HG03103 (cell line): Measurements from ENCODE around the gene POU6F2.
"Not testable (repeated sequence)": the region's sequence is repeated elsewhere in the genome, so short reads cannot be mapped to it uniquely, and the experiment has no call there.

Experiments used
- ATAC-seq: cut with Tn5 transposase; IDR thresholded peaks from one replicate; pipeline ENCODE4 v1.9.1; 2021; ENCODE audit warnings: low read depth; ENCODE audit not compliant: unreplicated experiment

The POU6F2 gene

DNA sequence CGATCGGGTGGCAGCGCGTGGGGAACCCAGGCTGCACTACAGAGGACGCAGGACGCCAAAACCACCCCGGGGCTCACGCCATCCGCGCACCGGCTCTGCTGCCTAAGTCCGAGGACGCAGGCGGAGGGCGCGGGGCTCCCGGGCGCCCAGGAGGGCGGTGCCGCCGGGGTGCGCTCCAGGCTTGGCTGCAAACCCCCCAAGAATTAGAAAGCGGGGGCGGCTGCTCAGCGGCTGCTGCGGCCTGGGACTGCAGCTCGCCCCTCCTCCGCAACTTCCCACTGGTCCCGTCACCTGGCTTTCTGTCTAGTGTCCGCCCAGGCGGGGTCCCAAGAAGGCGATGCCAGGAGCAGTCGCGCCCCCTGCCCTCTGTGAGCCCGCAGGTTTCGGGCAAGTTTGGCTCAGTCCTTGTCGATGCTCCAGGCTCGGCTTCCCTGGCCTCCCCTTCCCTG is 1.7 kb upstream of the POU6F2 start:
- no peak for ATAC-seq

DNA sequence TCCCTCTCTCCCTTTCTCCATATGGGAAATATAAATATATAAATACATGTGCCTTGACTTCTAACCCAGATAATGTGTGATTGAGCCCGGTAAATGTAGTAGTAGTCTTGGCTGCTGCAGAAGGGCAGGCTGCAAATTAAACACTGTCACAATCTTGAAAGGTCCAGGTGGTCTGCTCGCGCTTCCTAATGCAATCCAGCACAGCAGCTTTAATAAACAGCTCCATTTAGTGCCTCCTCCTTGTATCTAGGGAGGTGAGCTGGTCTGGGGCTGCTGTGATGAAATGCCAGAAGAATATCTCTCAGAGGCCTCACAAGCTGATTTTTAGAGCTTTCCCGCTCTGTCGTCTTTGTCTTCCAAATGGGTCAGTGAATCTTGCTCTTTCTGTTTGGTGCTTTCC is 782 bp downstream of the POU6F2 start:
- ATAC-seq = no peak

DNA sequence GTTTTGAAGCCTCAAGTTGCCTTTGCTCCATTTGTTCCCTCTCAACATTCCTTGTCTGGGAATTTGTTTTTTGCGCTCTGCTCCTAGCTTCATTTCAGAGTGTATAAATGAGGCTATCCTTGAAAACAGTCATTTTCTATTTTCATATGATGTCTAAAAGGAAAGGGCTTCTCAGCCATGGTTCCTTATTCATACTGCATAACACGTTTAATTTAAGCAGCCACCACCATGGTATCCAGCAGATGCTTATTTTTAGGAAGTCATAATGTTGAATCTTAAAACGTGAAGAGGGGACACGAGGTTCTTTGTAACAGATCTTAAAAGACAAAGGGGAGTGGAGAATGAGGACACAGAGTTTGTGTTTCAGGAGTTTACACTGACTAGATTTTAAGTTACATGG is 14.5 kb downstream of the POU6F2 start:
- no peak for ATAC-seq

DNA sequence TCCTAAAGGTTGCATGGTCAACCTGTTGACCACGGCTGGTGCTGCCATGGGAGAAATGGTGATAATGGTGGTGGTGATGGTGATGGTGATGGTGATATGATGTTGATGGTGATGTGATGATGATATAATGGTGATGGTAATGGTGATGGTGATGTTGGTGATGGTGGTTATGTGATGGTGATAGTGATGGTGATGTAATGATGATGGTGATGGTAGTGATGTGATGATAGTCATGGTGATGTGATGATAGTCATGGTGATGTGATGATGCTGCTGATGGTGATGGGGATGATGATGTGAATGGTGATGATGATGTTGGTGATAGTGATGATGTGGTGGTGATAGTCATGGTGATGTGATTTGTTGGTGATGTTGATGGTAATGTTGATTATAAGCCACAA is 23.9 kb downstream of the POU6F2 start:
- no peak for ATAC-seq

DNA sequence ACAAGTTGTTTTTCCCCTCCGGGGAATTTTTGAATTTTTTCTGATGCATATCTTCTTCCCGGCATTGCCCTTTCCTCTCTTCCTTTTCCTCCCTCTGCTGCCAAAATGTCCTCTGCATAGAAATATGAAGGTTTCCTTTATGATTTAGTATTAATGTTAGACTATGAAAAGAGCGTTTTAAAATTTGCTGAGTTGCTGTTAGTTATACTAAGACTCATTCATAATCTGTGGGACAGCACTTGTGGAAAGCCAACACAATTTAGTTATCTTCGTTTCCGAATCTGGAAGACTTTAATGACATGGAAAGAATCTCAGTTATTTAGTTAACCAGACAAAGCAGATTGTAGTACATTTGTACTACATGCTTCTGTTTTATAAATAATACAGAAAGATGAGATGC is 25.0 kb downstream of the POU6F2 start:
- no peak for ATAC-seq

DNA sequence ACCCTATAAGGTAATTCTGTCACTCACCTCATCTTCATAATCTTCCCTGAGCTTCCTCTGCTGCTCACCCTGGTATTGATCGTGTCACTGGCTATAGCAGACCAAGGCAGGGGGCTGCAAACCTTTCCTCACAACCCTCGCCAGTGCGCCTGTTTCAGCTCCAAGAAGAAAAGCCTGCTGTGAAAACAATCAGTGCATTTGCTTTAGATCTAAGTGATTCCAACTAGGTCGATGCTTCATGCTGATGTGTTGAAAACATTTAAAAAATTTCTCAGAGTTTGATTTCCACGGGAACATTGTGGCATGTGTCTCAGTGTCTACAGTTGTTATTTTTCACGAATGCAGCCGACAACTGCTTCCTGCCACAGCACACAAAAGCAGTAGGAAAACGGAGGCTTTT is 27.3 kb downstream of the POU6F2 start:
- no peak for ATAC-seq

DNA sequence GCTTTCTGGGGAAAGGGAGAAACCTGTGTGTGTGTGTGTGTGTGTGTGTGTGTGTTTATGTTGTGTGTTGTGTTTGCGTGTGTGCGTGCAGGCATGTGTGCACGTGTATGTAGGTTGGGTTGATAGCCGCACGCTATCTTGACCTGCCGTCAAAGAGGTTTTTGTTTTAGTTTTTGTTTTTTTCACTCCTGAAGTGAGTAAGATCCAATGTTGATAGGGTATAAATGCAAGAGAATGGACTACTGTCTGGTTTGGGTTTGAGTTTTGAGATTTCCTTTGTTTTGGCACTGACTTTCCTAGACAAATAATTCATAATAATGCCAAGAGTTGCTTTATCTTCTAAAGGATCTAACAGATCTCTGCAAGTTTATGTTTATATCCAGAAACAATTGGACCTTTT is 27.8 kb downstream of the POU6F2 start:
- no peak for ATAC-seq

DNA sequence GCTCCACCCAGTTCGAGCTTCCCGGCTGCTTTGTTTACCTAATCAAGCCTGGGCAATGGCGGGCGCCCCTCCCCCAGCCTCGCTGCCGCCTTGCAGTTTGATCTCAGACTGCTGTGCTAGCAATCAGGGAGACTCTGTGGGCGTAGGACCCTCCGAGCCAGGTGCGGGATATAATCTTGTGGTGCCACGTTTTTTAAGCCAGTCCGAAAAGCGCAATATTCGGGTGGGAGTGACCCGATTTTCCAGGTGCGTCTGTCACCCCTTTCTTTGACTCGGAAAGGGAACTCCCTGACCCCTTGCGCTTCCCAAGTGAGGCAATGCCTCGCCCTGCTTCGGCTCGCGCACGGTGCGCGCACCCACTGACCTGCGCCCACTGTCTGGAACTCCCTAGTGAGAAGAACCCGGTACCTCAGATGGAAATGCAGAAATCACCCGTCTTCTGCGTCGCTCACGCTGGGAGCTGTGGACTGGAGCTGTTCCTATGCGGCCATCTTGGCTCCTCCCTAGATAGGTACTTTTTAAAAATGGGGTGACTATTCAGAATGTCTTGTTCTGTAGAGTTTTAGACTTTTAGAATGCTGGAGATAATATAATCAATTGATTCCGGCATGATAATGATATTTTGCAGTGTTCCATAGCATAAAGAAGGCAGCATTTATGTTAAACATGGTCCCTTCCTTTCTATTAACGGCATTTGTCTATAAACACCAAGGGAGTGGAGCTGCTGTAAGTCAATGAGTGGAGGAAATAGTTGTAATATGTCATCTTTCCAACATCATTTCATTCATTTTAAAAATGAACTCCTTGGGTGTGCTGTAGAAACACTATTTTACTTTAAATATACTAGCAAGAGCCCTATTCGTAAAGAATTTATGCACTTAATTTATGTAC is 35.6 kb downstream of the POU6F2 start:
- ATAC-seq = not testable (repeated sequence)

DNA sequence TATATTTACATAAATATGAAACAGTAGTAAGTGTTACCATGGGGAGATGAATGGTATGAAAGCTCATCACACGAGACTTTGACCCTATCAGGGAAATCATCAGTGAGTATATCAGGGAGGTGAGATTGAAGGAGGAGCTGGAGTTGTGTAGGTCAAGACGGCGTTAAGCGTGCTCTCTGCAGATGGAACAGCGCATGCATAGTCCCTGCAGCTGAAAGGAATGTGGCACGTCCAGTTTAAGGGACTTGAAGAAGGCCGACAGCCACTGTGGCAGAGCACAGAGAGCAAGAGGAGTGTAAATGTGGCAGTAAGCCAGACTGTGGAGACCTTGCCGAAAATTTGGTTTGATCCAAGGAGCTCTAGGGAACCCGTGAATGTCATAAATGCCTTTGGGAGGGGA is 38.9 kb downstream of the POU6F2 start:
- ATAC-seq = no peak

DNA sequence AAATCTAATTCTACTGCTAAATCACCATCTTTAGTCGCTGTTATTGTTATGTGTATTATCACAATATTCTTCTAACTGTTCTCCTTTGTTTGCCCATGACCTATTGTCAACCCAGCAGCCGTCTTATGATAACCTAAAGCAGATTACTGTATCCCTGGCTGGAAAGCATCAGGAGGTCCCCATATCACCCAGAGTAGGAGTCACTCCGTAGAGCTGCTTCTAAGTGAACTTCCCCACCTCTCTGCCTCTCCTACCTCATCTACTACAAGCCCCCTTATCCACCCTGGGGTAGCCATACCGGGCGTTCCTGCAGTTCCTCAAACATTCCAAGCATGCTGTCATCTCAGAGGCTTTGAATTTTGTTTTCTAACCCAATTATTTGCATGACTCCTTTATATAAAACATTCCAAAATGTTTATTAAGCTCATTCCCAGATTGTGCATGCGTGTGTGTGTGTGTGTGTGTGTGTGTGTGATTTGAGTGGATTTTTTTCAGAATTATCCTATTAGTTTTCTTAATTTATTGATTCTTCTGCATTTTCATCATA is 39.7 kb downstream of the POU6F2 start:
- no peak for ATAC-seq

DNA sequence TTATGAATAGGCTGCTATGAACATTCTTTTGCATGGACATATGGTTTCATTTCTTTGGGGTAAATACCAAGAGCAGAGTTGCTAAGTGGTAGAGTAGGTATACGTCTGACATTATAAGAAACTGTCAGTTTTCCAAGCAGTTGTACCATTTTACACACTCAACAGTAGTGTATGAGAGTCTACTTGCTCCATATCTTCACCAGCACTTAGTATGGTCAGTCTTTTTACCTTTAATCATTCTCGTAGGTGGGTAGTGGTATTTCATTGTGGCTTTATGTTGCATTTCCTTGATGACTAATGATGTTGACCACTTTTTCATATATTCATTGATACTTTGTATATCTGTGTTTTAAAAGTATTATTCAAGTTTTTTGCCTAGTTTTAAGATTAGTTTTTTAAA is 45.1 kb downstream of the POU6F2 start:
- no peak for ATAC-seq

DNA sequence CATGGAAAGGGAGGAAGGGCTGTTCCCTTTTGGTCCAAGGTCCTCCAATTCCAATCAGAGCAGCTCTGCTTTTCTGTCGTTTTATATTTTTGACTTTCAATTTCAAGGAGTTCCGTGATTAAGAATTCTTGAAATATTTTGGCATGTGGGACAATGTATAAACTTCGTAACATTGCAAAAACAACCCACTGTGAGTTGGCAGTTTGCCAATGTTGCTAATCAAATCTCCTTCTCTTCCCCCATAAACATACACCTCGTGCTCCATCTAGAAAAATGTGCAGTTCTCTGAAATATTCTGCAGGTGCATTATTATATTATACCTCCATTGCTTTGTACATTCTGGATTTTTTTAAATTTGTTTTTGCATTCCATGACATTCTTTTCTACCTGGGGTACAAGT is 49.8 kb downstream of the POU6F2 start:
- ATAC-seq = no peak

DNA sequence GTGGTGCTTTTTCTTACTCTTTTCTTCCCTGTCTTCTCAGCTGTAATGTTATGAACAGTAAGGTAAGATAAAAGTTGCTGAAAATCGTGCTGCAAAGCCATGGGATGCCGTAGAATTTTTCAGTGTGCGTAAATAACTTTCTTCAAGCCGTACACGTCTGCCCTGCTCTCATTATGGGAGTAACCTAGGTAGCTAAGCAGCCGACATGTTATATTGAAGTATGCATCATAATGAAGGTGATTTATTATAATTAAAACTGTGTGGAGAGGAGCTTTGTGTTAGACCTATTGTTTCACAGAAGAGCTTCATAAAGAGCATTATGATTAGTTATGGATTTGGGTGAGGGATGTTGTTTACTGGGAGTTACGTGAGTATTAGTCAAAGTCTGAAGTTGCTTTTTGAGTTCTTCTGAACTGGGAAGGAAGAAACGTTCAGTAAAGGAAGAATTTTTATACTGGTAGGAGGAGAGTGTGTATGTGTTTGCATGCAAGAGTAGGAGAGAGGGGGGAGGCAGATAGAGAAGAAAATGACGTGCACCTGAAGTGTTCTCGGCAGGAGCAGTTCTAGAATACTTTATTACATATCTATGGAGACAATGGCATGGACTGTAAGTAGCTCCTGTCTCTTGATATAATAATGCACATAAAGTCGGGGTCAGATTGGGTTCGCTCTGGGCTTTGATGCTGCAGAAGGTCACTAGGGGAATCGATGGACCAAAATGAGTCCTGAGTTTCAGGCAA is 56.3 kb downstream of the POU6F2 start:
- ATAC-seq = no peak

DNA sequence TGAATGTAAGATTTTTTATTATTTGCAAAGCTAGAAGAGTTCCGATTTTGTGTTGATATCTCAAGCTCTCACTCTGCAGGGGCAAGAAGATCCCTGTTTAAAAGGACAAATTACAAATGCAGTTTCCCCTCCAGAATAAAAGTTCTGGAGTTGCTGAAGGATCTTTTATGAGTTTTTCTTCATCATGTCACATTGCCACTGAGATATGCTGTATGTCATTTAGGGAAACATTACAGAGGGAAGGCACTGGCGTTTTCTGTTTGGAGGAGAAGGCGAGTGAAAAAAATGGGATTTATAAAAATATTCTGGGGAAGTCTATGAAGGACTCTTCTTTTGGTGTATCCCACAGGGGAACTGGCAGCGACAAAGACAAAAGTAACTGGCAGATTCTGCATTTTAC is 57.4 kb downstream of the POU6F2 start:
- ATAC-seq = no peak

DNA sequence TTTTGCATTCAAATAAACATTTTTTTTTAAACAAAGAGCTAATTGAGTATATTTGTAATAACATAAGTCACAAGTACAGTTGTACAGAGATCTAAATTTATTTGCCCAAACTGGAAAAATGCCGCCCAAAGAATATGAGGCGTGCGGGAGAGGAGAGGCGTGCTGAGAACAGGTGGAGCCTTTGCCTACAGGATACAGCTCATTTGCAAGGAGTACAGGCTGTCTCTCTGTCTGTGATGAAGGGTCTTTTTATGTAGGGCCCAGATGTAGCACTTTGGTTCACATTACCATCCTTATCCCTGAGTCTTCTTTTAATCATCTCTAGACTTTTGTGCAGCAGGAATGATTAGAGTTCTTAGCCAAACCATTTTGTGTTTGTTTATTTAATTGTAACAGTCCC is 58.2 kb downstream of the POU6F2 start:
- ATAC-seq = no peak

DNA sequence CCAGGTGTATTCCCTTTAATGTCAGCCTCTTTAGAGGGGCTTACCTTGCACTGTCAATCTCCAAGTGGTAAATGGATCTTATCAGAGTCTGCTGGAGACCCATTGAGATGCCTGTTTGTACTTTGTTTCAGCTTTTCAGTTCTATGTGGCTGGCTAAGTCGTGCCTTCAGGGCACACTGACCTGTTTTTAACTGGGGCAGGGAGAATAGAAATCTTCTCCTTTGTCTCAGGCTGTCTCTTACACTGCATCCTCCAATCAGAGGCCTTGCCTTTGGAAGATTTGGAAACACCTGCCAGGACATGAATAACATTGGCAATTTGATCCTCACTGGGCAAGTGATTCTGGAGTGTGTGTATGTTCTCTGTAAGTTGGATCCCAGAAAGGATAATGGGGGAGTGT is 65.0 kb downstream of the POU6F2 start:
- ATAC-seq = no peak

DNA sequence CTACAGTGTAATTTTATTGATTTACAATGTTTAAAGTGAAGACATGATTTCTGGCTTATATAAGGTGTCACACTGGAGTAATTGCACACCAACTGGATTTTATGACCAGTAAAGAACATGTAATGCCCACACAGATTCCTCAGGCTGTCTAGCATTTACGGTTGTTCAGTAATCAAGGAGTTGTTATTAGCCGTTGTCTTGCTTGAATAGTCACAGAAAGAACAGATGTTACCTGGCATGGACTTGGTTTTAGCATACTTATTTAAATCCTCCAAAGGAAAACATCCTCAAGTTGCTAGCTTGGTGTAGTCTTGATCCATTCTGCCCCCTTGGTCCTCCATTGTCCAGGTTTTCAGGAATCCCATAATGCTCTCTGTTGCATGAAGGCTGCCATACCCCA is 65.8 kb downstream of the POU6F2 start:
- ATAC-seq = no peak

DNA sequence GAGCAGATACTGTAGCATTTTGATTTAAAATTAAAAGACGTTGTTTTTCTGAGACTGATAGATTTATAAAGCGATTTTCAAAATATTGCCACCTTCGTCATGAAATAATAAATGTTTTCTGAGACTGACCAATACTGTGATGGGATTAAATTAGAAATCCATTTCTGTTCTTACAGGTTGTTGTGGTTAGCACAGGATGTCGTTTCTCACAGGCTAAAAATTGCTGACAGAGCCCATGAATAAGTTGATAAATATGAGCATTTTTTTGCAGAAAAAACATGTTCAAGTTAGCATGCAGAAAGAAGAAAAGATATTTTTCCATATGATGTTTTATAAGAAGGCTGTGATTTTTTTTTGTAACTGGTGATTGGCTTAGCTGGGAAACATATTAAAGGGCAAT is 66.8 kb downstream of the POU6F2 start:
- no peak for ATAC-seq

DNA sequence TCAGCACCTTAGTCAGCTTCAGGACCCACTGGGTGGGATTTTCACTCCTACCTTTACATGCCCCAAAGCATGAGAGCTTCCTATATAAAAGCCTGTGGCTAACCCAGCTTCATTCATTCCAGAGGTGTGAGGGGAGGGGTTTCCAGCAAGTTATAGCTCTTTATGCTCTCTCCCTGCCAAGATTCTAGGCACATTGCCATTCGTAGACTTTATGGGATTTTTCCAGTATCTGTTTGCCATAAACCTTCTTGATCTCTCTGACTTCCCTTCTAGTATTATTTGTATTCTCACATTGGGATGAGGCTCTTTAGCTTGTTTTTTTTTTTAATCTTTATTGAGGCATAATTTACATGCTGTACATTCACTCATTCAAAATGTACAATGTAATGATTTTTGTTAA is 67.5 kb downstream of the POU6F2 start:
- no peak for ATAC-seq

DNA sequence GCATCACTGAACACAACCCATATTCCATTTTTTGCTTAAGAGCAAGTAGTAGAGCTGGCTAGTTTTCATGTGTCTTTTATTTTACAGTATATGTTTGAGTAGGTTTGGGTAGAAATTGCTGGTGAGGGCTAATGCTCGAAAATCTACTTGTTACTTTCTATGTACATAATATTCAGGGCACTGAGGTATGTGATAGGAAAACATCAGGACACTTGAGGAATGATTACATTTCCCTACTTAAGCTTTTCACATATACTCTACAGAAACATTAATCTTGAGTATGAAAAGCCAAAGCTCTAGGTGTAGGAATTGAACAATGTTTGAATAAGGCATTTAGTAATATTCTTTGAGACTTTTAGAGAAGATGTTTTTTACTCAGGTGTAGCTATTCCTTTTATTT is 73.6 kb downstream of the POU6F2 start:
- no peak for ATAC-seq

DNA sequence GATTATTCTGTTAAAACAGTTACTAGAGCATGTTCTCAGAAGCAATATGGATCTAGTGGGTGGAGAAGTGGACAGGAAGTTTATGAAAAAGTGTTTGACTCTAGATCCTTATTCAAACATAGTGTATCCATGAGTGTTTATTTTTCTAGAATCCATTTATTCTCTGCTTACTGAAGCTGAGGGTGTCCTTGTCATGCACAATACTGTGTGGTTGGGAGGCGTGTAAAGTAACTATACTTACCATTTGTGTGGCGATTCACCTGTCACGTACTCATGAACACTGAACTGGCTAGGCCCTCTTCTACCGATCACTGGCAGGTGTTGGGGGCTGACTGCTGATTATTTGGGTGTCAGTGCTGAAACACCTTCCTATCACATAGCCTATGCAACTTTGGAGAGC is 74.0 kb downstream of the POU6F2 start:
- ATAC-seq = no peak

DNA sequence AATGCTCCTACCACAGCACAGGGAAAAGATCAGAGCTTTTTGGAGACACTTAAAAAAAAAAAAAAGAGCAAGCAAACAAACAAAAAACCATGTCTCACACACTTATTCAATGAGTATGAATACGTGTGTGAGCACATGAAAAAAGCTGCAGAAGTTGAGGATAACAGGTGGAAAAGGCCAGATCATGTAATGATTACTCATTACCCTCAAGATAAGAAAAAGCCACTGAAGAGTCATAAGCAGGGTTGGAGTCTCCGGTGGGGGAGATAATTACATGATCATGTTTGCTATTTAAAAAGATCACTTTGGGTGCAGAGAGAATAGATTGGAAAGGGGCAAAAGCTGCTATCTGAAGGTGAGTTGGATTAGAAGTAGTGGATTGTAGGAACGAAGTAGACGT is 77.0 kb downstream of the POU6F2 start:
- no peak for ATAC-seq
